Measurements from ENCODE around the gene TMEM178A.

DNA sequence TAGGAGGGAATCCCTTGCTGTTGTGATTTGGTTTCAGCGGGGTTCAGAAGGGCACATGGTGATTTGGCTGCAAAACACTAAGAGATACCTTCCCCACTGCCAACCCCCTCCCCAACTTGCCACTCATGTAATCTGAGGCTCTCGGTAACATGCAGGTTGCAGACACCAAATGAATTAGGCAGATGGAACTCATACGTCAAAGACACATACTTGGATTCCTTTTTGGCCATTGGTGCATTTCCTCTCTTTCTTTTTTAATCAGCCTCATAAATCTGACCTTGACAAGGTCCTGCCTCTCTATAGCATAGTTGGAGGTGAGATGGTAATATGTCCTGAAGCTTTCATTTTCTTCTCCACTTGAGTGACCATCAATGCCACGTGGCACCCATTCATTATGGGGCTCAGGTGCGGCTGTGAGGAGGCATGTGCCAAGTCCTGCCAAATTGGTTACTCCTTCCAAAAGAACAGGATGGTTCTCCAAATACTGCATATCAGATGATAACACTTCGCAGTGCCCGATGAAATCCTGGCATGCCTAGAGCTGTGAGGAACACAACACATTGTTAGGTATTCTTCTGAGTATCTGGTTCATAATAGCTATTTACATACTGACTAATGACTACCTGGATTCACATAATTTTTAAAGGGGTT is 8.3 kb upstream of the TMEM178A start:
- TF ChIP-seq, protein P1, sequence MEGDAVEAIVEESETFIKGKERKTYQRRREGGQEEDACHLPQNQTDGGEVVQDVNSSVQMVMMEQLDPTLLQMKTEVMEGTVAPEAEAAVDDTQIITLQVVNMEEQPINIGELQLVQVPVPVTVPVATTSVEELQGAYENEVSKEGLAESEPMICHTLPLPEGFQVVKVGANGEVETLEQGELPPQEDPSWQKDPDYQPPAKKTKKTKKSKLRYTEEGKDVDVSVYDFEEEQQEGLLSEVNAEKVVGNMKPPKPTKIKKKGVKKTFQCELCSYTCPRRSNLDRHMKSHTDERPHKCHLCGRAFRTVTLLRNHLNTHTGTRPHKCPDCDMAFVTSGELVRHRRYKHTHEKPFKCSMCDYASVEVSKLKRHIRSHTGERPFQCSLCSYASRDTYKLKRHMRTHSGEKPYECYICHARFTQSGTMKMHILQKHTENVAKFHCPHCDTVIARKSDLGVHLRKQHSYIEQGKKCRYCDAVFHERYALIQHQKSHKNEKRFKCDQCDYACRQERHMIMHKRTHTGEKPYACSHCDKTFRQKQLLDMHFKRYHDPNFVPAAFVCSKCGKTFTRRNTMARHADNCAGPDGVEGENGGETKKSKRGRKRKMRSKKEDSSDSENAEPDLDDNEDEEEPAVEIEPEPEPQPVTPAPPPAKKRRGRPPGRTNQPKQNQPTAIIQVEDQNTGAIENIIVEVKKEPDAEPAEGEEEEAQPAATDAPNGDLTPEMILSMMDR (IDR thresholded peaks at IDR 0.05): no peak
- no peak for TF ChIP-seq POLR2AphosphoS5 (IDR thresholded peaks at IDR 0.05)
- no peak for TF ChIP-seq POLR2A (IDR thresholded peaks at IDR 0.05)

All from sigmoid colon (tissue), 4 donors.